WI38 (cell line): Measurements from ENCODE around the gene TSHZ2.

ENCODE experiments used
- H3K4me3 ChIP-seq: 2 replicates; pipeline ENCODE4 v1.5.1; 2011; ENCODE audit warnings: low read depth, mild to moderate bottlenecking, control low read depth, low read length
- CTCF ChIP-seq: IDR thresholded peaks from 2 replicates; pipeline ENCODE4 v1.5.1; 2012; ENCODE audit warnings: low read depth, mild to moderate bottlenecking, control low read depth, low read length

TSHZ2 gene

GRCh38 chr20:53329781-53330180 is 357.6 kb downstream of the TSHZ2 start:
- no peak for TF ChIP-seq CTCF
- H3K4me3 ChIP-seq = no peak overlapping the region

GRCh38 chr20:53330601-53331140 is 358.5 kb downstream of the TSHZ2 start:
- H3K4me3 ChIP-seq = no peak overlapping the region
- TF ChIP-seq CTCF = no peak

GRCh38 chr20:53331151-53331973 is 359.2 kb downstream of the TSHZ2 start:
- no peak for TF ChIP-seq CTCF
- H3K4me3 ChIP-seq = no peak overlapping the region

- H3K4me3 ChIP-seq = no peak overlapping the region
- TF ChIP-seq CTCF = no peak
These were observed 360.1 kb downstream of the TSHZ2 start for GRCh38 chr20:53332022-53332837.

GRCh38 chr20:53334861-53335260 is 362.7 kb downstream of the TSHZ2 start:
- no peak for TF ChIP-seq CTCF
- H3K4me3 ChIP-seq = no peak overlapping the region

GRCh38 chr20:53335555-53335954 is 363.4 kb downstream of the TSHZ2 start:
- no peak overlapping the region for H3K4me3 ChIP-seq
- TF ChIP-seq CTCF = no peak

- H3K4me3 ChIP-seq = no peak overlapping the region
- TF ChIP-seq CTCF = no peak
These were observed 364.7 kb downstream of the TSHZ2 start for GRCh38 chr20:53336892-53337291.
